ENCODE data around the gene USP5. TPM values are rescaled to one million over a fixed set of nuclear protein-coding genes. Genes with fewer than 3 reads are reported as not detected.
A peak's percentile ranks its signal among the peaks of the same experiment; 100 is the strongest.

USP5 gene
- total and polyA plus RNA-seq, 8 donors = 20.9 to 69.4 (median 32.4) TPM

GRCh38 chr12:6849427-6849826, 2.5 kb upstream of the USP5 start:
- peaks cover 9 to 33% (median 24%) of the 10 kb centered on the region in 4 donors for H3K4me1 ChIP-seq
- H3K4me3 ChIP-seq = no peak overlapping the region
- 75 to 92% (median 82%) methylated on average over 2 of the region's 2 CpGs for WGBS, 5 donors
- H3K27ac ChIP-seq = no peak overlapping the region
- TF ChIP-seq, protein P1, sequence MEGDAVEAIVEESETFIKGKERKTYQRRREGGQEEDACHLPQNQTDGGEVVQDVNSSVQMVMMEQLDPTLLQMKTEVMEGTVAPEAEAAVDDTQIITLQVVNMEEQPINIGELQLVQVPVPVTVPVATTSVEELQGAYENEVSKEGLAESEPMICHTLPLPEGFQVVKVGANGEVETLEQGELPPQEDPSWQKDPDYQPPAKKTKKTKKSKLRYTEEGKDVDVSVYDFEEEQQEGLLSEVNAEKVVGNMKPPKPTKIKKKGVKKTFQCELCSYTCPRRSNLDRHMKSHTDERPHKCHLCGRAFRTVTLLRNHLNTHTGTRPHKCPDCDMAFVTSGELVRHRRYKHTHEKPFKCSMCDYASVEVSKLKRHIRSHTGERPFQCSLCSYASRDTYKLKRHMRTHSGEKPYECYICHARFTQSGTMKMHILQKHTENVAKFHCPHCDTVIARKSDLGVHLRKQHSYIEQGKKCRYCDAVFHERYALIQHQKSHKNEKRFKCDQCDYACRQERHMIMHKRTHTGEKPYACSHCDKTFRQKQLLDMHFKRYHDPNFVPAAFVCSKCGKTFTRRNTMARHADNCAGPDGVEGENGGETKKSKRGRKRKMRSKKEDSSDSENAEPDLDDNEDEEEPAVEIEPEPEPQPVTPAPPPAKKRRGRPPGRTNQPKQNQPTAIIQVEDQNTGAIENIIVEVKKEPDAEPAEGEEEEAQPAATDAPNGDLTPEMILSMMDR (IDR thresholded peaks at IDR 0.05) = no peak
- no peak for TF ChIP-seq POLR2A (IDR thresholded peaks at IDR 0.05)
- no peak for TF ChIP-seq EP300 (IDR thresholded peaks at IDR 0.05)
- intact Hi-C loops (cut with DNase I; ENCODE audit: low total_unique reads) = no loop called here
- DNase-seq = no peak
- peaks cover 0 to 49% (median 40%) of the 10 kb centered on the region in 4 donors for H3K36me3 ChIP-seq
- no peaks in the 10 kb centered on the region for H3K9me3 ChIP-seq
- no peaks in the 10 kb centered on the region for H3K27me3 ChIP-seq

- peaks cover 9 to 37% (median 25%) of the 10 kb centered on the region in 4 donors for H3K4me1 ChIP-seq
- peaks cover 0 to 43% (median 35%) of the 10 kb centered on the region in 4 donors for H3K36me3 ChIP-seq
- no peaks in the 10 kb centered on the region for H3K27me3 ChIP-seq
- no peaks in the 10 kb centered on the region for H3K9me3 ChIP-seq
- 75 to 84% (median 79%) methylated on average over 10 of the region's 10 CpGs for WGBS, 5 donors
- intact Hi-C loops (cut with DNase I; ENCODE audit: low total_unique reads) = no loop called here
- H3K4me3 ChIP-seq = peak overlapping the region in 1 of 4 donors; percentile 84
- H3K27ac ChIP-seq = no peak overlapping the region
- TF ChIP-seq POLR2AphosphoS5 (IDR thresholded peaks at IDR 0.05) (no peak), POLR2A (IDR thresholded peaks at IDR 0.05) (no peak), EP300 (IDR thresholded peaks at IDR 0.05) (no peak)
- TF ChIP-seq, protein P1 (IDR thresholded peaks at IDR 0.05) = no peak
- no peak for DNase-seq
Measured at GRCh38 chr12:6849976-6850560, 1.9 kb upstream of the USP5 start.

GRCh38 chr12:6850796-6851152, 1.2 kb upstream of the USP5 start:
- DNase-seq = no peak
- Histone ChIP-seq H3K4me3 (peak overlapping the region; percentile 66 to 84 (median 66)), H3K27me3 (no peaks in the 10 kb centered on the region), H3K9me3 (no peaks in the 10 kb centered on the region), H3K27ac (peak overlapping the region in 4 of 5 donors; percentile 88 to 96 (median 94)), H3K36me3 (peaks cover 5 to 43% (median 35%) of the 10 kb centered on the region in 4 donors), H3K4me1 (peaks cover 9 to 37% (median 25%) of the 10 kb centered on the region in 4 donors)
- 24 to 39% (median 35%) methylated on average over 16 of the region's 16 CpGs for WGBS, 5 donors
- intact Hi-C loops (cut with DNase I; ENCODE audit: low total_unique reads) = no loop called here
- TF ChIP-seq POLR2A (IDR thresholded peaks at IDR 0.05) (no peak), POLR2AphosphoS5 (IDR thresholded peaks at IDR 0.05) (no peak), EP300 (IDR thresholded peaks at IDR 0.05) (no peak)
- TF ChIP-seq, protein P1 (IDR thresholded peaks at IDR 0.05) = no peak

- Histone ChIP-seq H3K27ac (peak within 1 kb of the TSS; percentile 88 to 96 (median 95)), H3K36me3 (peaks cover 11 to 43% (median 35%) of the 10 kb centered on the region in 4 donors), H3K4me3 (peak within 1 kb of the TSS; percentile 66 to 84 (median 66)), H3K4me1 (peaks cover 9 to 37% (median 25%) of the 10 kb centered on the region in 4 donors), H3K27me3 (no peaks in the 10 kb centered on the region), H3K9me3 (no peaks in the 10 kb centered on the region)
- 0 to 1% (median 0%) methylated on average over 37 of the region's 37 CpGs for WGBS, 5 donors
- no peak for TF ChIP-seq EP300 (IDR thresholded peaks at IDR 0.05)
- peak; percentile 80 to 99 (median 99) for TF ChIP-seq POLR2AphosphoS5 (IDR thresholded peaks at IDR 0.05)
- TF ChIP-seq, protein P1 (IDR thresholded peaks at IDR 0.05) = no peak
- peak in 2 of 4 donors; percentile 83 to 92 for TF ChIP-seq POLR2A (IDR thresholded peaks at IDR 0.05)
- intact Hi-C loops (cut with DNase I; ENCODE audit: low total_unique reads) = no loop called here
- DNase-seq = peak; percentile 98 to 99
Measured at GRCh38 chr12:6851153-6851920, 613 bp upstream of the USP5 start, which contains the start of gene CDCA3. Gene CDCA3, minus strand, starts transcription at chr12:6851286. Its CDS starts 334 bp downstream, at chr12:6850952.

Data from stomach (tissue), 9 donors.